Stimulated activated CD4-positive, alpha-beta T cell treated with anti-CD3 and anti-CD28 coated beads, Interleukin-1b, Interleukin-23, amount 100 ng/mL, for 48 hours (primary cell): ENCODE data around the gene COPRS.
A peak's percentile ranks its signal among the peaks of the same experiment; 100 is the strongest.

Experiments used
- DNase-seq: peaks from one replicate; pipeline ENCODE4 v3.0.0-alpha.2; 2020

COPRS gene, protein sequence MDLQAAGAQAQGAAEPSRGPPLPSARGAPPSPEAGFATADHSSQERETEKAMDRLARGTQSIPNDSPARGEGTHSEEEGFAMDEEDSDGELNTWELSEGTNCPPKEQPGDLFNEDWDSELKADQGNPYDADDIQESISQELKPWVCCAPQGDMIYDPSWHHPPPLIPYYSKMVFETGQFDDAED

DNA sequence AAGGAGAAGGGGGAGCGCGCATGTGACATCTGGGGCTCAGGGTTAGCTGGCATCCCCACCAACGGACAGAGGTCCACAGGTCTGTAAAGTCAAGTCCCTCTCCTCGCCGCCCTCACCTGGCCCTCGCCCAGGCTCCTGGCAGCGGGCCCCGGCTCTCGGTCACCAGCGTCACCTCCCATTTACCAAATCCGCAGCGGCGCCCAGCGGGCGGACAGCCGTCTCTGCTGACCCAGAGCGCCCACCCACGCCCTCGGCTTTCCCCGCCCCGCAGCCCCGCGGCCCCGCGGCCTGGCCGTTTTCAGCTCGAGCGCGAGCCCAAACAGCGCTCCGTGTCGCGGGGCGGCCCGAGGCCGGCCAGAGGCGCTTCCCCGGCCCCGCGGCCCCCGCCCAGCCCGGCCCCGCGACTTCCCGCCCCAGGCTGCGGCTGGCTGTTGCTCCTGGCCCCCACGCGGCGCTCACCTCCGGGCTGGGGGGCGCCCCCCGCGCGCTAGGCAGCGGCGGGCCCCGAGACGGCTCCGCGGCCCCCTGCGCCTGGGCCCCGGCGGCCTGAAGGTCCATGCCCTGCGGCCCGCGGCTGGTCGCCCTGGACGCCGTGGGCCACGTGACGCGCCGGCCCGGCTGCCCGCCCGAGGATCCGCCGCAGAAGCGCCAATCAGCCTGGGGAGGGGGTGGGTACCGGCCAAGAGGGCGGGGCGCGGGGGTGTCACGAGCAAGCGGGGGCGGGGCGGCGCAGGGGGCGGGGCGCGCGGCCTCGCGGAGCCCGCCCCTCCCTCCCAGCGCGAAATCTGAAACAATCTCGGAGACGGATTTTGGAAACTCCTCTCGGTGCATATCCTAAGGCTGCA, at the start of gene COPRS:
Gene COPRS (minus strand): TSS at position 603 of the 845 bp plus-strand sequence. CDS start 45 bp downstream, at position 558.
- peak; percentile 75 for DNase-seq

DNA sequence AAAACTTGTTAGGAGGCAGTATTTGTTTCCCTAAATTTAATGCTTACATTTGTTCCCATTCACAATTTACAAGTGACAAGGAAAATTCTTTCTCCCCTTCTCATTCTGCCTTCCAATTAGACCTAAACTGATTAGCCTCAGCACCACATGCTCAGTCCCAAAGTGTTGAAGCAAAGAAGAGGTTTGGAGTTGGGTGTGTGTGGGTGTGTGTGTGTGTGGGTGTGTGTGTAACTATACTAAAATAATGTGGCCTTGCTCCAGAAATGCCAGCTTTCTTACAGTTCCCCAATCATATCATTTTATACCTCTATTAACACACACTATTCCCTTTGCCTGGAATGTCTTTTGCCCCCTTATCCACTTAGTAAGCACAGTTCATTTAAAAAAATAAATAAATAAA, 49.3 kb upstream of the COPRS start:
- DNase-seq = no peak

GRCh38 chr17:31907342-31907962, 48.4 kb upstream of the COPRS start:
- no peak for DNase-seq

DNA sequence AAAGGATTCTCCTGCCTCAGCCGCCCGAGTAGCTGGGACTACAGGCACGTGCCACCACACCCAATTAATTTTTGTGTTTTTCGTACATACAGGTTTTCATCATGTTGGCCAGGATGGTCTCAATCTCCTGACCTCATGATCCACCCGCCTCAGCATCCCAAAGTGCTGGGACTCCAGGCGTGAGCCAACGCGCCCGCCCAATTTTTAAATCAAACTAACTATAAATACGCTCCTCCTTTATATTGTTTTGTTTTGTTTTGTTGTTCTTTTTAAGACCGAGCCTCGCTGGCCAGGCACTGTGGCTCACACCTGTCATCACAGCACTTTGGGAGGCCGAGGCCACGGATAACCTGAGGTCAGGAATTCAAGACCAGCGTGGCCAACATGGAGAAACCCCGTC, 44.4 kb upstream of the COPRS start:
- no peak for DNase-seq

GRCh38 chr17:31902693-31903092, 43.6 kb upstream of the COPRS start:
- no peak for DNase-seq

DNA sequence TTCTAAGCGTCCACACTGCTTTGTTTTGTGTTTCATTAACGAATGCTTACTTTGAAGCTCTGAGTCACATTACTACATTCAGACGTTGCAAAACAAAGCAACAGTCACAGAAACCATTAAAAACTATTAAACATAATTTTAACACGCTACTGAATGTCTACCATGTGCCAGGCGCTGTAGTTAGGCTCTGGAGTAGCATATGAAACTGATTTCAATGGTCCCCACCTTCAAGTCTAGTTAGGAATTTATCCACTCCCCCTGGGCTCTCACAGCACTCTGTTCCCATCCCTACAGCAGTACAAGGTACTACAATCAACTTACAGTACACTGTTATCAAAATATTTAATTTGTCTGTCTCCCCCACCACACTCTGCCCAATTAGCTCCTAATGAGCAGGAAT, 41.8 kb upstream of the COPRS start:
- DNase-seq = no peak

- no peak for DNase-seq
Observed at GRCh38 chr17:31888124-31888523, 29.1 kb upstream of the COPRS start.

DNA sequence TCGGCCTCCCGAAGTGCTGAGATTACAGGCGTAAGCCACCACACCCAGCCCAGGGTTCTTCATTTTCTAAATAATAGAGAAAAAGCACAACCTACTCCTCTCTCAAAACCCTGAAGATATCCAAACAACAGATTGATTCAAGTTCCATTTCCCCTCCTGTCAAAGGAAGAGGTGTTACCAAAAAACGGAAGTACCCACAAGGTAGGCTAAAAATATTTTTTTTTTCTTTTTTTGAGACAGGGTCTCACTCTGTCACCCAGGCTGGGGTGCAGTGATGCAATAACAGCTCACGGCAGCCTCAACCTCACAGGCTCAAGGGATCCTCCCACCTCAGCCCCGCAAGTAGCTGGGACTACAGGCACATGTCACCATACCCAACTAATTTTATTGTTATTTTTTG, 23.5 kb upstream of the COPRS start:
- no peak for DNase-seq

DNA sequence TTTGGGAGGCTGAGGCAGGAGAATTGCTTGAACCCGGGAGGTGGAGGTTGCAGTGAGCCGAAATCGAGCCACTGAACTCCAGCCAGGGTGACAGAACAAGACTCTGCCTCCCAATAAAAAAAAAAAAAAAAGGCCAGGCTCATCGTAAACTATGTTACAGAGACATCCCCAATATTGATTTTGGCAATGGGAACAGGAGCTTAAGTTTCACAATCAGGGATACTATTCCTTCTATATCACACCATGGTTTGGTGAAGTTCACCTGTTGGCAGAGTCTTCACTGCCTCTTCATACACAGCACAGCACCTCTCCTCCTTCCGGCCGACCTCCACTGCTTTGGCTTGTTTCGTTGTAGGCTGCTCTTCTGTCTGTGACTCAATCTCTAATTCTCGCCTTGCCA, 21.3 kb upstream of the COPRS start:
- DNase-seq = no peak

GRCh38 chr17:31878703-31879073, 19.6 kb upstream of the COPRS start:
- no peak for DNase-seq

DNA sequence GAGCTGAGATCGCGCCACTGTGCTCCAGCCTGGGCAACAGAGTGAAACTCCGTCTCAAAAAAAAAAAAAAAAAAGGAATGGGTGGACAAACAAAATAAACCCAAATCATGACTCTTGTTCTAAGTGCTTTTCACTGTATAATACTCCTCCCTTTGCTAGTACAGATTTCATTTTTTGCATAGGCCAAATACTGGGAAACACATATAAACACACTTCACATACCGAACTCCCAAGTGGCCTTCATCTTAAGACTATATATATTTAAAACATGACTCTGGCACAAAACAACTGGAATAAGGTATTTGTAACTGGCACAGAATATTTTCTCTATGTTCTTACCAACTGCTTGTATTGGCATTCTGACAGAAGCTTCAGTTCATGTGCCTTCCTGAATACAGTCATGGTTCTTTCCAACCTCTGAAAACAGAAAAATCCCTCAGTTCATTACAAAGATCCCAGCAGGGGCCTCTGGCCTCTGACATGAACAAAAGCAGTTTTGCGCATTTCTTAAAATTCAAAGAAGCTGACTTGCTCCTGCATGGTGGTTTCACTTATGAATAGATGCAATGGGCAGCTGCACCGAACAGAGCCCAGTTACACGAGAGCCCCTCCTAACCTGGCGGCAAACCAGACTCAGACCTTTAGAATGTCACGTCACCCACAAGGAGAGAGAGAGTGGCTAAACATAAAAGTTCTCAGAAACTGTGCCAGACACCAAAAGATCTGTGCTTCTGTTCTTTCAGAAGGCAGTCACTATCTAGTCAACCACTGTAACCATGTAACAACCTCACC, 19.1 kb upstream of the COPRS start:
- DNase-seq = peak; percentile 51

DNA sequence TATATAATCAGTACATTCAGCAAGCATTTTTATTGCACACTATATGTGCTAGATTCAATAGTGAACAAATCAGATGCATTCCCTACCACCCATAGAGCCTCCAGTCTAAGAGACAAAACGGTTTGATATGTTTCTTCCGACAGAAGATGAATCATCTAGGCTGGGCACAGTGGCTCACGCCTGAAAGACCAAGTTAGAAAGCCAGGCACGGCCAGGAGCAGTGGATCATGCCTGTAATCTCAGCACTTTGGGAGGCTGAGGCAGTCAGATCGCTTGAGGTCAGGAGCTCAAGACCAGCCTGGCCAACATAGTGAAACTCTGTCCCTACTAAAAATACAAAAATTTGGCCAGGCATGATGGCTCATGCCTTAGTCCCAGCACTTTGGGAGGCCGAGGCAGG, 18.3 kb upstream of the COPRS start:
- DNase-seq = no peak

DNA sequence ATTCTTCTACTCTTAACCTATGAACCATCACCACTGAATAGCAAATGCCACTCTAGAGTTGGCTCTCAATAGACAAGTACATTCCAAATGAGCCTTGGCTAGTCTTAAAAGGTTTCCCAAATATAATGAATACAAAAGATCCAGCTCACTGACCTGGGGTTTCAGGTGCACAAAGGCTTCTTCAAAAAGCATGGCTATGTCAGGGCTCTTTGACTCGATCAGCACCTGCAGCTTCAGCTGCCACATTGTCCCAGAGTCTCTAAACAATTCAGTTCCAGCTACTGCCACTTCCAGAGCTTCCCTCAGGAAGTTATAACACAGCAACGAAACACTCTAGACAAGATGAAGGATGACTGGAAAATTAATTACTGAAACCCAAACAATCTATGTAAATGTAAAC, 16.0 kb upstream of the COPRS start:
- no peak for DNase-seq

DNA sequence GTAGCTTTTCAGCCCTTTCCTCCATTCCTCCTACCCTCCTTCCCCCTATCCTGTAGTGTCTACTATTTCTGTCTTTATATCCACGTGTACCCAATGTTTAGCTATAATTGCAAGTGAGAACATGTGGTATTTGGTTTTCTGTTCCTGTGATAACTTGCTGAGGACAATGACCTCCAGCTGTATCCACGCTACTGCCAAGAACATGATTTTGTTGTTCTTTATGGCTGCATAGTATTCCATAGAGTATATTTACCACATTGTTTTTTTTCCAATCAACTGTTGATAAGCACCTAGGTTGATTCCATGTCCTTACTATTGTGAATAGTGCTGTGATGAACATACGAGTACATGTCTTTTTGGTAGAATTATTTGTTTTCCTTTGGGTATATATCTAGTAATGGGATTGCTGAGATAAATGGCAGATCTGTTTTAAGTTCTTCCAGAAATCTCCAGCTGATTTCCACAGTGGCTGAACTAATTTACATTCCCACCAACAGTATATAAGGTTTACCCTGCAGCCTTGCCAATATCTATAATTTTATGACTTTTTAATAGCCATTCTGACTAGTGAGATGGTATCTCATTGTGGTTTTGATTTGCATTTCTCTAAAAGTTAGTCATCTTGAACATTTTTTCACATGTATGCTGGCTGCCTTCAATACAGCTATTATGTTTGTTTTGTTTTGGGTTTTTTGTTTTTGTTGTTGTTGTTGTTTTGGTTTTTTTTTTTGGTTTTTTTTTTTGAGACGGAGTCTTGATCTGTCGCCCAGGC, 10.9 kb upstream of the COPRS start:
- DNase-seq = no peak

DNA sequence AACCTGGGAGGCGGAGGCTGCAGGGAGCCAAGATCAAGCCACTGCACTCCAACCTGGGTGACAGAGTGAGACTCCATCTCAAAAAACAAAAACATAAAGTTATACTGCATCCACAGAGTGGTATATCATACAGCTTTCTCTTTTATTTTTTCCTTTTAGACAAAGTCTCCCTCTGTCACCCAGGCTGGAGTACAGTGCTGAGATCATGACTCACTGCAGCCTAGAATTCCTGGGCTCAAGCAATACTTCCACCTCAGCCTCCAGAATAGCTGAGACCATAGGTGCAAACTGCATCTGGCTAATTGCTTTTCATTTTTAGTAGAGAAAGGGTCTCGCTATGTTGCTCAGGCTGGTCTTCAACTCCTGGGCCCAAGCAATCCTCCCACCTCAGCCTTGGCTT, 10.0 kb upstream of the COPRS start:
- DNase-seq = no peak

GRCh38 chr17:31859487-31860008, 504 bp upstream of the COPRS start:
- no peak for DNase-seq

- DNase-seq = no peak
Observed at GRCh38 chr17:31857920-31858641, 963 bp downstream of the COPRS start.

DNA sequence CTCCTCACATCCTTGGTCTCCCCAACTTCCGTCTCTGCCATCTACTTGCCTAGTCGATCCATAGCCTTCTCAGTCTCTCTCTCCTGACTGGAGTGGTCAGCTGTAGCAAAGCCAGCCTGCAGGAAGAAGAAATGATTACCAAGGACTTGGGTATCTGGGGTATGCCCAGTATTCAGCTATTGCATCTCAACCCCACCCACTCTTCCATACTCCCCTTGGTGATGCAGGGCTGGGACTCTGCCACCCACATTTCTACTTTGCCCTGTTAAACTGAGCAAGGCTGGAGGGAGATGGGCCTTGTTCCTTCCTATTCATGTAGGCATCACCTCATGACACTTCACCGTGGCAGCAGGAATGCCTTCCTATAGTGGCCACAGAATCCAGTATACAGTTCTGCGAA, 2.3 kb downstream of the COPRS start:
- no peak for DNase-seq

- no peak for DNase-seq
Observed at GRCh38 chr17:31854672-31855071, 4.4 kb downstream of the COPRS start.

DNA sequence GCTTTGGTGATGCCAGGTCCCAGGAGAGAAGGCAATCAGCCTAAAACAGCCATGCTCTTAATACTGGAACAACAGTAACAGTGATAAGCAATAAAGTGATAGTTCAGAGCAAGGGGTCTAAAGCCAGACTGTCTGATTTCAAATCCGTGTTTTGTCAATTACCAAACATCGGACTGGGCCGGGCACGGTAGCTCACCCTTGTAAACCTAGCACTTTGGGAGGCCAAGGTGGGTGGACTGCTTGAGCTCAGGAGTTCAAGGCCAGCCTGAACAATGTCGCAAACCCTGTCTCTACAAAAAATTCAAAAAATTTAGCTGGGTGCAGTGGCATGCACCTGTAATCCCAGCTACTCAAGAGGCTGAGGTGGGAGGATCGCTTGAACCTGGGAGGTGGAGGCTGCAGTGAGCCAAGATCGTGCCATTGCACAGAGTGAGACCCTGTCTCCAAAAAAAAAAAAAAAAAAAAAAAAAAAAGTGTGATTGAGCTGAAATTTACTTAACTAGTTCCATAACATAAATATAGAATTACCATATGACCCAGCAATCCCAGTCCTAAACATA, 5.1 kb downstream of the COPRS start:
- no peak for DNase-seq

DNA sequence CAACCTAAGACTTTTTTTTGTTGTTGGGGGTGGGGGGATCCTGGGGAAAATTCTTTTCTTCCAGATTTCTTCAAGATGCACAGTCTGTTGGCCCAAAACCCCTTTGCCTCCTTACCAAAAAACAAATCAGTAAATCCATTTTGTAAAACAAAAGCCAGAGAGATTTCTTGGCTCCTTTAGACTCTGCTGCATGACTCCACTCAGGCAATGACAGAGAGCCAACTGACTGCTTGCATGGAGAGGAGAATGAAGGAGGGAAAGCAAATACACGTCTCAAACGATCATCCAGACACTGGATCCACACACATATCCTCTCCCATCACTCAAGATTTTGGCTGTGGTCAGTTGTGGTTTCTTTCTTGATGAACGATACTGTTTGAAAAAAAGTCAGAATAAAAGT, 13.8 kb downstream of the COPRS start:
- no peak for DNase-seq
